ENCODE results near the gene STAG1.
A peak's percentile ranks its signal among the peaks of the same experiment; 100 is the strongest.
"Not testable (repeated sequence)": the region's sequence is repeated elsewhere in the genome, so short reads cannot be mapped to it uniquely, and the experiment has no call there.

Gene STAG1

DNA sequence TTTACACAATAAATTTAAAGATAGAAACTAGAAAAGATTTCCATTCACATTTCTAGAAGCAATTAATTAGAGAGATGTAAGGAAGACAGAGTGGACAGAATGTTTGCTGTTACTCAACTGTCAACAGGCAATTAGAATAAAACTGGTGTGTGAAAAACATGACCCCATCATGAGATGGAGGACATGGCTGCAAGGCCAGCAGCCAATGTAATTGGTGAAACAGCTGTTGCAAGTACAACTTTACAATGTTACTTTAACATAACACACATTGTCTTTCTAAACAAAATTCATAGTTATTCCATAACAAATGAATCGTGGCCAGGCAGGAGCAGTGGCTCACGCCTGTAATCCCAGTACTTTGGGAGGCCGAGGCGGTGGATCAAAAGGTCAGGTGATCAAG lies 28.6 kb upstream of the STAG1 start:
- TF ChIP-seq, protein P1, sequence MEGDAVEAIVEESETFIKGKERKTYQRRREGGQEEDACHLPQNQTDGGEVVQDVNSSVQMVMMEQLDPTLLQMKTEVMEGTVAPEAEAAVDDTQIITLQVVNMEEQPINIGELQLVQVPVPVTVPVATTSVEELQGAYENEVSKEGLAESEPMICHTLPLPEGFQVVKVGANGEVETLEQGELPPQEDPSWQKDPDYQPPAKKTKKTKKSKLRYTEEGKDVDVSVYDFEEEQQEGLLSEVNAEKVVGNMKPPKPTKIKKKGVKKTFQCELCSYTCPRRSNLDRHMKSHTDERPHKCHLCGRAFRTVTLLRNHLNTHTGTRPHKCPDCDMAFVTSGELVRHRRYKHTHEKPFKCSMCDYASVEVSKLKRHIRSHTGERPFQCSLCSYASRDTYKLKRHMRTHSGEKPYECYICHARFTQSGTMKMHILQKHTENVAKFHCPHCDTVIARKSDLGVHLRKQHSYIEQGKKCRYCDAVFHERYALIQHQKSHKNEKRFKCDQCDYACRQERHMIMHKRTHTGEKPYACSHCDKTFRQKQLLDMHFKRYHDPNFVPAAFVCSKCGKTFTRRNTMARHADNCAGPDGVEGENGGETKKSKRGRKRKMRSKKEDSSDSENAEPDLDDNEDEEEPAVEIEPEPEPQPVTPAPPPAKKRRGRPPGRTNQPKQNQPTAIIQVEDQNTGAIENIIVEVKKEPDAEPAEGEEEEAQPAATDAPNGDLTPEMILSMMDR (IDR thresholded peaks at IDR 0.05; ENCODE audit: low read depth, low read length), result no peak
- H3K4me3 ChIP-seq (ENCODE audit: low read depth, low read length), result no peak overlapping the region

DNA sequence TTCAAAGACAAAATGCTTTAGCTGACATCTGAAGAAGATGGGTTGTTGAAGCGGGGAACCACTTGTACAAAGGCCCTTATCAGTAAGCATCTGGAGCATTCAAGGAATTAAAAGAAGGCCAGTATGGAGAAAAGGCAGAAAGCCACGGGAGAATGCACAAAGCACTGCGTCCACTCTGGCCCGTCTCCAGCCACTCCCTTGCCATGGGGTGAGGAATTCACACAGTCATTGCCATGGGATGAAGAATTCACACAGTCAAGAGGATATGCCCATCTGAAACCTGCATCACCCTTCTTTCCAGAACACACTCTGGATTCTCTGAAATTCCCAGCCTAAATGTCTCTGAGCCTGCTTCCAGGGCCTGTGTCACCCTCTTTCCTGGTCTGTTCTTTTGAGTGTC lies 26.7 kb upstream of the STAG1 start:
- no peak overlapping the region for H3K4me3 ChIP-seq (ENCODE audit: low read depth, low read length)
- TF ChIP-seq, protein P1 (IDR thresholded peaks at IDR 0.05; ENCODE audit: low read depth, low read length), result no peak

DNA sequence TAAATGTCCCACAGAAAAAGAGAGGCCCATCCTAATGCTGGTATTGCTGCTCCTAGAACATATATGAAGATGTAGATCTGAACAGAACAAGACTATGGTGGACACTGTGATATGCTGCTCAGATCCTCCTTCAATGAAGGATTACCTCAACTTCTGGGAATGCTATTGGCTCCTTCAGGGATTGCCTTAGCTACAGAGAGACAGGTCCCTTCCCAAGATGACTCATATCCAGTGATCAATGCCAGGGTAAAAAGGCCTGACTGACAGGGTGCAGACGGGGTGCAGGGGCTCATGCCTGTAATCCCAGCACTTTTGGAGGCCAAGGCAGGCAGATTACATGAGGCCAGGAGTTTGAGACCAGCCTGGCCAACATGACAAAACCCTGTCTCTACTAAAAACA lies 20.5 kb upstream of the STAG1 start:
- H3K4me3 ChIP-seq (ENCODE audit: low read depth, low read length), result no peak overlapping the region
- TF ChIP-seq, protein P1 (IDR thresholded peaks at IDR 0.05; ENCODE audit: low read depth, low read length), result no peak

DNA sequence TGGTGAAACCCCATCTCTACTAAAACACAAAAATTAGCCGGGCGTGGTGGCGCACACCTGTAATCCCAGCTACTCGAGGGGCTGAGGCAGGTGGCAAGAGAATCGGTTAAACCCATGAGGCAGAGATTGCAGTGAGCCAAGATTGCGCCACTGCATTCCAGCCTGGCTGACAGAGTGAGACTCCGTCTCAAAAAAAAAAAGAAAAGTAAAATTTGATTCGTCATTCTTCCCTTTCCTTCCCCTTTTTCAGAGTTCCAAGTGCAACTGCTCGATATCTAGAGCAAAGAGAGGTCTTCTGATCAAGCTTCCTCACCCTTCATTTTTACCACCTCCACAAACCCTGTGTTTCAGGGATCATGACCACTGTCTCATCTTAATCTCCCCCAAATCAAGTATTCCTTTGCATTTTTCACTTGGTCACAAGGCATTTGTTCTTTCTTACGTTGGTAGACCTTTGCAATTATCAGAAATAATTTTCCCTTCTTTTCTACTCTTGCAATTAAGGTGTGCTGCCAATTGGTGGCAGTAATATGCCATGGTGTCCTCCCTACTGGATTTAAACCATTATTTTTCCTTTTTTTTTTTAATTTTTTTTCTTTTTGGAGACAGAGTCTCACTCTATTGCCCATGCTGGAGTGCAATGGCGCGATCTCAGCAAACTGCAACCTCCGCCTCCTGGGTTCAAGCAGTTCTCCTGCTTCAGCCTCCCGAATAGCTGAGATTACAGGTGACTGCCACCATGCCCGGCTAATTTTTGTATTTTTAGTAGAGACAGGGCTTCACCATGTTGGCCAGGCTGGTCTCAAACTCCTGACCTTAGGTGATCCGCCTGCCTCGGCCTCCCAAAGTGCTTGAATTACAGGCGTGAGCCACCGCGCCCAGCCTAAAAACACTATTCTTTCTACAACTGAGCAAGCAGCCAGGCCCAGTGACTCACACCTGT lies 6.3 kb upstream of the STAG1 start:
- TF ChIP-seq, protein P1 (IDR thresholded peaks at IDR 0.05; ENCODE audit: low read depth, low read length), result peak; percentile 31; the same call in 1 of the 2 replicates
- H3K4me3 ChIP-seq (ENCODE audit: low read depth, low read length), result not testable (repeated sequence)

DNA sequence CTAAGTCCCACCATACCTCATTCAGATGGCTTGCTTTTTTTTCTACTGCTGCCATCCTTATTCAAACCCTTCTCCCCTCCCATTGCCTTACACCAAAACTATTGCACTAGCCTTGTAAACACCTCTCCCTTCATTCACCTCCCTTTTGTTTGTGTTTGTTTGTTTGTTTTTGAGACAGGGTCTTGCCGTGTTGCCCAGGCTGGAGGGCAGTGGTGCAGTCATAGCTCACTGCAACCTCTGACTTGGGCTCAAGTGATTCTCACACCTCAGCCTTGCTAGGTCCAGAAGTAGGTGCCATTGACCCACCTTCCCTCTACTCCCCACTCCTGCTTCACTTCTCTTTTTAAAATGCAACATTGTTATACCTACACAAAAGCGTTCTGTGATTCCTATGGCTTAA lies 3.0 kb upstream of the STAG1 start:
- H3K4me3 ChIP-seq (ENCODE audit: low read depth, low read length), result no peak overlapping the region
- TF ChIP-seq, protein P1 (IDR thresholded peaks at IDR 0.05; ENCODE audit: low read depth, low read length), result no peak

DNA sequence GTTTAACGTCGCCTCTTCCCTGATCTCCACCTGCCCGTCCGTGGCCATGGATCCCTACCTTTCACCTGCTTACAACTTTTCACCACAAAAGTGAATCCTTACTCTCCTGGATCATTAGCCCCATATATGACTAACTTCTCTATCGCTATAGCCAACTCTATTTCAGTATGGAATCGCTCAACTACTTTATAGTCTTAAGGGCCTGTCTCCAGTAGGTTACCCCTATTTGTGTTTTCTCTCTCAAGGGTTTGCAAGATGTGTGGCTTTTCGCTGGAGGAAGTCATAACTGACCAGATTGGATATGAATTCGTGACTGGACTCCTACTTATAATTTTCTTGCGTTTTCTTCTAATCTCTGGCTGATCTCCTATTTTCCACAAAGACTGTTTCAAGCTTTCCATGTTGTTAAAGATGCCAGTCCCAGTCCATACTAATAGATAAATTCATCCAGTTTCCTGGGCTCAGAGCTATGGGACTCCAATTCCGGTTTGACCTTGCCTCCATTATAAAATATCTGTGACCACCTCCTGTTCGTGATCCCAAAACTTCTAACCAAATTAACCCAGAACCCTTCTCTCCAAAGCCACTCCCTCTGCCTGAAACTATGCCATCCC lies 1.3 kb upstream of the STAG1 start:
- H3K4me3 ChIP-seq (ENCODE audit: low read depth, low read length), result peak overlapping the region; percentile 69
- TF ChIP-seq, protein P1 (IDR thresholded peaks at IDR 0.05; ENCODE audit: low read depth, low read length), result no peak
